ENCODE results near the gene AOPEP. TPM values are rescaled to one million over a fixed set of nuclear protein-coding genes. Genes with fewer than 3 reads are reported as not detected.

Gene AOPEP
- total RNA-seq, 1 experiment from 2014 or later: 39.6 TPM

DNA sequence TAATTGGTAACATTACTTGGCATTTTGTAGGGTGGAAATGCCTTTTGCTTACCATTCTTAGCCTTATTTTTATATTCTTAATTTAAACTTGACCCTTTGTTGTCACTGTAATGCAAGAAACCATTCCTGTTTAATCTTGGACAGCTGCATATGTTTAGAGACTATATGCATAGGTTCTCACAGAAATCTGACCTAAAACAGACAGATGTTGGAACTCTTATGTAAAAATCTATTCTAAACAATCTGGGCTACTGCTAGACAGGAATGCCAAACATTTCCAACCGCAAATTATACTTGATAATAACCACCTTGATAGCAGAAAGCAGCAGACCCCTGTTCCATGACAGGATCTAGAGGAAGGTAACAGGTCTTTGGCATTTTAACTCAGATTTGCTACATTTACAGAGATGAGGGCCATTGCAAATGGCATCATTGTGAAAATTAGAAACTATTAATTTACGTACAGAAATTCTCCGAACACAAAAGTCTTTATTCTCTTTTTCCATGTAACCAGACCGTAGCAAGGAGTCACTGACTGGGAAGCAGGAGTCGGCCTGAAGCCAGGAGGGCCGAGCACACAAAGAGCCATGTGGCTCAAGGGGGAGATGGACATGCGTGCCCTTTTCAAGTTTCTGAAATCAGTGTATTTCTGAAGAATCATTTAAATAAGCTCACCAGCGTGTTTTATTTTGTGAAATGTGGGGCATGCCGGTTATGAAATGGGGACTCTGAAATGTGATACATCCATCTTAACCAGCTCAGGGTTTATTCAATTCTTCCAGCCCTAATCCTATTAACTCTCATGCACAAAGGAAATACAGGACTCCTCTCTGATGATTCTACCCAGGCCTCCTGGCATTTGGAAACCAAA lies 139.3 kb downstream of the AOPEP start:
- Histone ChIP-seq H3K36me3 (no peaks in the 10 kb centered on the region), H3K9me3 (replicated peaks) (no peaks in the 10 kb centered on the region), H3K27ac (peak overlapping the region; percentile 93), H3K4me1 (replicated peaks) (peaks cover 78% of the 10 kb centered on the region), H3K27me3 (replicated peaks) (no peaks in the 10 kb centered on the region), H3K4me3 (no peak overlapping the region)
- peak; percentile 46 to 76 for DNase-seq (ENCODE audit: low read depth in 1 of 2, low spot score in 2 of 2)

DNA sequence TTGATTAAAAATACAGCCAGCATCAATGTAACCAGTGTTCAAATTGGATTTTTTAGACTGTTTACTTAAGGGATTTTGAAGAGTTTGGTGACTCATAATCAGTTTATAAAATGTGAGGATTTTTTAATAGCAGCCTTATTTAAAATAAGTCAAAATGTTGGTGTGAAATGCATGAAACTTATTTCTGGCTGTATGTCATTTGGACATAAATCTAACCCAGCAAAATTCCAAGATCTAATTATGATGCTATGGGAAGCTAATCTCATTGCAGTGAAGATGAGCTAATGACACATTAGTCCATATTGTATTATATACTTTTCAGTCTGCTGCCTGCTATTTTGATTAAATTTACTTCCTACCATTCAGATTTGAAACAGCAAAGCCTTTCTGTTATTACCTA lies 140.3 kb downstream of the AOPEP start:
- H3K27ac ChIP-seq: peak overlapping the region; percentile 93
- no peaks in the 10 kb centered on the region for H3K27me3 ChIP-seq (replicated peaks)

DNA sequence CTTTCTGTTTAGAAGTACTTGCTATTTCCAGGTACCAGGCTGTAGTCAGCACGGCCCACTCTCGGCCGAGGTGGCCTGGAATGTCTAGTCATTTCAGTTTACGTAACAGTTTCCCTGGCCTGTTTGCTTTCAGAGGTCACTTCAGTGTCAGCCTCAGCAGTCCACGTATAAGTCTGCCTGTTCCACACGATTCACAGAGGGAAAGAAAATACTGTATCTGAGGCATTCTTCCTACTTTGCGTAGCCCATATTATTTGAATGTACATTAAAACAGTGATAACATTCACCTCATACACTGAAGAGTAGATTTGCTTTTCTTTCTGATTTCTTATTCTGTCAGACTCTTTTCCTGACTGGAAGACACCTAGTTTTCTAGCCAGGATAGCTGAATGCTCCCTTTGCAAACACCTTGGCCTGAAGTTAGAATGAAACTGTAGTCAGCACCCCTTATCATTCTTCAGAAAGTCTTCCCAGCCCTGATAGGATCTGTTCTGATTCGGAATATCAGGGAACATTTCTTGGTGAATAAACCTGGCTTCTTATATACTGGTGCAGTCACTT lies 140.9 kb downstream of the AOPEP start:
- H3K27ac ChIP-seq: peak overlapping the region; percentile 93
- peak; percentile 65 to 72 for DNase-seq (ENCODE audit: low read depth in 1 of 2, low spot score in 2 of 2)
- peaks cover 72% of the 10 kb centered on the region for H3K4me1 ChIP-seq (replicated peaks)
- no peak overlapping the region for H3K4me3 ChIP-seq
- H3K27me3 ChIP-seq (replicated peaks): no peaks in the 10 kb centered on the region
- no peaks in the 10 kb centered on the region for H3K9me3 ChIP-seq (replicated peaks)
- H3K36me3 ChIP-seq: no peaks in the 10 kb centered on the region

More for the DNA sequence above, 140.3 kb downstream of the AOPEP start:
- no peak for DNase-seq (ENCODE audit: low read depth in 1 of 2, low spot score in 2 of 2)
- no peaks in the 10 kb centered on the region for H3K9me3 ChIP-seq (replicated peaks)
- peaks cover 76% of the 10 kb centered on the region for H3K4me1 ChIP-seq (replicated peaks)
- no peaks in the 10 kb centered on the region for H3K36me3 ChIP-seq
- H3K4me3 ChIP-seq: no peak overlapping the region

- H3K36me3 ChIP-seq: no peaks in the 10 kb centered on the region
- peak; percentile 68 to 86 for DNase-seq (ENCODE audit: low read depth in 1 of 2, low spot score in 2 of 2)
- H3K27me3 ChIP-seq (replicated peaks): no peaks in the 10 kb centered on the region
- H3K4me3 ChIP-seq: no peak overlapping the region
- peak overlapping the region; percentile 93 for H3K27ac ChIP-seq
- no peaks in the 10 kb centered on the region for H3K9me3 ChIP-seq (replicated peaks)
- H3K4me1 ChIP-seq (replicated peaks): peaks cover 77% of the 10 kb centered on the region
Measured at GRCh38 chr9:94867842-94868312, 141.4 kb downstream of the AOPEP start.

DNA sequence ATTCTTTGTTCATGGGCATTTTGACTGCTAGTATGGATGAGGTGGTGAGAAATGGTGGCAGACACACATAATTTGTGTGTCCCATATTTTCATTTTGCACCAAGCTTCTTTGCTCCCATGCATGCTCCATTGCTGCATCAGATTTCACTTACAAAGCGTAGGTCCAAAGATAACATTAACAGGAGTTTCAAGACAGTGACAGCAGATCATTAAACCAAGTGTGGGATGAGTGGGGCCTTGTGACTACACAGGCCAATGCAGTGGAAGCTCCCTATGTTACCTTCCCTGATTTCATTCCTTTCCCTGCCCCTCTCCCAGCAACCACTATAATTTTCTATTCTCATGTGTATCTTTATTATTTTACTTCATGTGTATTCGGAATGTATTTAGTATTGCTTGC lies 142.0 kb downstream of the AOPEP start:
- Histone ChIP-seq H3K36me3 (no peaks in the 10 kb centered on the region), H3K4me3 (no peak overlapping the region), H3K9me3 (replicated peaks) (no peaks in the 10 kb centered on the region), H3K27me3 (replicated peaks) (no peaks in the 10 kb centered on the region), H3K4me1 (replicated peaks) (peaks cover 83% of the 10 kb centered on the region), H3K27ac (peak overlapping the region; percentile 93)
- DNase-seq (ENCODE audit: low read depth in 1 of 2, low spot score in 2 of 2): no peak

DNA sequence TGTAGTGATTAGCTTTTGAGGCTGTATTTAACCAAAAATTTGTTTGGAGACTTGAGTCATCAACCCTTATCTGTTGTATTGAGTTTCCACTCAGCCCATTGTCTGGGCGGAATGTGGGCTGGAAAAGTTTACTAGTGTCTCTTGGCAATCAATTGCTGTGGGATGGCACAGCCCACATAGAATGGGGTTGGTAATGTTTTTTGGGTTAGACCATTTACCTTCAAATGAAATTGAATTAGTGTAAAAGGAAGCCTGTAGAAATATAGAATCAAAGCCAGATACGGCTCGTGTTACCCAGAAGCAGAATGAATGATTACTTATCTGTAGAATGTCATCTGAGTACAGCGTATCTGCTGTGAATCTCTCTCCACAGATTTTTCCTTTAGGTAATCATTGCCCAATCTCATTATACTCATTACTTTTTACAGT lies 142.9 kb downstream of the AOPEP start:
- H3K4me1 ChIP-seq (replicated peaks): peaks cover 85% of the 10 kb centered on the region
- peak in 1 of 2 experiments; percentile 42 for DNase-seq (ENCODE audit: low read depth in 1 of 2, low spot score in 2 of 2)

DNA sequence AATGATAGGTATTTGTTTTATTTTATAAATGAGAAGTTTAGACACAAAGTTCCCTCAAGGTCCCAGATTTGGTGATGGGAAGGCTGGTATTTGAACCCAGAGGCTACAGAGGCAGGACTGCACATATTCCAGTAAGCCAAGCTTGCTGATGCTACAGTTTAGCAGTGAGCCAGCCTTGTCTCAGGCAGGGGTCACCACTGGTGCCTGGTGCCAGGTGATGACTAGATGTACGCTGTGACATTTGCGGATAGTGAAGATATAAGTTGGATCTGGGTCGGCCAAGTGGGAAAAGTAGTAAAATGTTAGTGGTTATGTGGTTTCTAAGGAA lies 143.9 kb downstream of the AOPEP start:
- Histone ChIP-seq H3K27ac (no peak overlapping the region), H3K27me3 (replicated peaks) (no peaks in the 10 kb centered on the region), H3K4me1 (replicated peaks) (peaks cover 81% of the 10 kb centered on the region), H3K4me3 (no peak overlapping the region), H3K9me3 (replicated peaks) (no peaks in the 10 kb centered on the region), H3K36me3 (no peaks in the 10 kb centered on the region)
- no peak for DNase-seq (ENCODE audit: low read depth in 1 of 2, low spot score in 2 of 2)

More for the DNA sequence above, 142.9 kb downstream of the AOPEP start:
- no peaks in the 10 kb centered on the region for H3K27me3 ChIP-seq (replicated peaks)
- H3K4me3 ChIP-seq: no peak overlapping the region
- peak overlapping the region; percentile 15; the same call in 1 of the 2 replicates for H3K27ac ChIP-seq
- no peaks in the 10 kb centered on the region for H3K9me3 ChIP-seq (replicated peaks)
- no peaks in the 10 kb centered on the region for H3K36me3 ChIP-seq

DNA sequence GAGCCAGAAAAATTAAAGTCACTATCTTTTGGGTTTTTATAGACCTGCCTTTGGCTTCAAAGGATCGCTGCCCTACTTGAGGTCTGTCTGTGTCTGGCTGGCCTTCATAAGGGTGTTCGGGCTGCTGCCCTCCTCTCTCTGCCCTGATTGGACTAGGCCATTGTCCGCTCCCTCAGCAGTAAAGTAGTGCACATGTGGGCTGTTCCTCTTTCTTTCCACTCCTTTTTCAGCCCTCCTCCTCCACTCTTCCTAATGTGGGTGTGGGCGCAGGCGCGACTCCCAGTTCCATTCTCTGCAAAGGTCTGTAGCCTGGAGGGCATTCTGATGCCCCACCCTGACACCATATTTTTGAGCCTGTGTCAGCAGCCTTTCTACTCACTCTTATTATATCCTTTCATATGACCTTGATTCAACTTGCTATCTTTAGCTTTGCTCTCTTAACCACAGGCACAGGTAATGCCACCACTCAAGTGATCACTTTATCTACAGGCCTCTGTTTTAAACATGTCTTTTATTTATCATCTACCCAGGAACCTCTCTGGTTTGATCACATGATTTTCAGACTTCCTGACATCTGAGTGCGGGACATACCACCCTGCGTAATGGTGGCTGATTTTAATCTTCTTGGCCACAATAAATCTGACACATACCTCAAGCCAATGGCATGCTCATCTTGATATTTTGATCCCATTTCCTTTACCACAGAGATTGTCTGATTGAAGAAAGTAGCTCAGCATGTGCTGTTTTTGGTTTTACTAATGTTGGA lies 144.5 kb downstream of the AOPEP start:
- peaks cover 75% of the 10 kb centered on the region for H3K4me1 ChIP-seq (replicated peaks)
- H3K27ac ChIP-seq: no peak overlapping the region
- H3K4me3 ChIP-seq: no peak overlapping the region

DNA sequence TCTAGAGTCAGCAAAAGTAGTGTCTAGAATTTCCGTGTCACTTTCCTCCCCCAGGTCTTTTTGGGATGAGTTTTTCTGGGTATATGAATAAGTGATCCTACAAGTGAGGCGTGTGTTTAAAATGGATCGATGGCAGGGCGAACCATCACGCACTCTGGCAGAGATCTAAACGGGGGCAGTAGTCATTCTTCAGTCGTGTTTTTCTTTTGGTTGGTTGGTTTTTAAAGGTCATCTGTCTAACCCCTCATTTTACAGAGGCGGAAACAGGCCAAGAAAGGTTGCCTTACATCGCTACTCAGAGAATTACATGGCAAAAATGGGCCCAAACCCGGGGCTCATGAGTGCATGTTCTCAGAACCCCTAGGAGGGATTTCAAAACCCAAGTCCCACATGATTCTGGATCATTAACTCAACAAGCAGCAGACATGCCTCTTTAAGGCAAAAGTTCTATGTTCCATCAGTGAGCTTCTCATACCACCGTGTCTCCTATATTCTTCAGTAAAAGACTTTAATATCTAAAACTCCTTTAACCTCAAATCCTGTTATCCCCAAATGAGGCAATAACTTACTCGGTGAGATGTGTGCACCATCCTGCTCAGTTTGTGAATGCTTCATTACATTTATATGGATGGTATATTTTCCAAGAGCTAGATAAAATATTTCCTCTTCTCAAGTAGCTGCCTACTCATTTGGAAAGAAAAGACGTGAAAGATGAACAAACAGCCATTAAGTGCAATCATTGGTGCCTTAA lies 145.8 kb downstream of the AOPEP start:
- Histone ChIP-seq H3K36me3 (no peaks in the 10 kb centered on the region), H3K27me3 (replicated peaks) (no peaks in the 10 kb centered on the region), H3K4me3 (no peak overlapping the region), H3K9me3 (replicated peaks) (no peaks in the 10 kb centered on the region), H3K4me1 (replicated peaks) (peaks cover 62% of the 10 kb centered on the region), H3K27ac (peak overlapping the region; percentile 47; the same call in 1 of the 2 replicates)
- DNase-seq (ENCODE audit: low read depth in 1 of 2, low spot score in 2 of 2): no peak

More for the DNA sequence above, 144.5 kb downstream of the AOPEP start:
- H3K9me3 ChIP-seq (replicated peaks): no peaks in the 10 kb centered on the region
- no peak for DNase-seq (ENCODE audit: low read depth in 1 of 2, low spot score in 2 of 2)
- H3K36me3 ChIP-seq: no peaks in the 10 kb centered on the region
- H3K27me3 ChIP-seq (replicated peaks): no peaks in the 10 kb centered on the region

DNA sequence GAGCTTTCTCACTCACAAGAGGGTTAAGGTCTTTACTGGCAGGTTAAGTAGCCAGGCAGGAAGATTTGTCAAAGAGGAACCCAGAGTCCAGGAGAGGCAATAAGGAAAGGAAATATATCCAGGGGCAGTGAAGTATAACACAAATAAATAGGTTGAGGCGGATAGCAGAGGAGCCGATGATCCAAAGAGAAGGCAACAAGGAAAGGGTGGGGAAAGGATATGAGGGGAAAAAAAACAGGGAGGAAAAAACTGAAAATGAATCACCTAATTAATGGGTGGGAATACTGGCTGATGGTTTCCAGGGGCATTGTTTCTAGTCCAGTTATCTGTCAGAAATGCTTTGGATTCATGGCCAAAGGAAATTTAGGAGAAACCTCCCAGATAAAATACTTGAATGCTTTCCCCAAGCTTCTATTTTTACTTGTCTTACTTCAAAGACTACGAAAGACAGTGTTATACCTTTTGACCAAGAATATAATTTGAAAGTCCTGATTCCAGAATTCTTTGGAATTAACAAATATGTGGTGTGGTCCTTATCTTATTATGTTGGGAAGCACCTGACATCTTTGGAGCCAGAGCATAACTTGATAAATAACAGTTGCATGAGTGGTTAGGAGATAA lies 146.5 kb downstream of the AOPEP start:
- Histone ChIP-seq H3K9me3 (replicated peaks) (no peaks in the 10 kb centered on the region), H3K36me3 (no peaks in the 10 kb centered on the region), H3K4me3 (no peak overlapping the region), H3K27me3 (replicated peaks) (no peaks in the 10 kb centered on the region), H3K27ac (peak overlapping the region; percentile 47), H3K4me1 (replicated peaks) (peaks cover 56% of the 10 kb centered on the region)
- peak in 1 of 2 experiments; percentile 35 for DNase-seq (ENCODE audit: low read depth in 1 of 2, low spot score in 2 of 2)

DNA sequence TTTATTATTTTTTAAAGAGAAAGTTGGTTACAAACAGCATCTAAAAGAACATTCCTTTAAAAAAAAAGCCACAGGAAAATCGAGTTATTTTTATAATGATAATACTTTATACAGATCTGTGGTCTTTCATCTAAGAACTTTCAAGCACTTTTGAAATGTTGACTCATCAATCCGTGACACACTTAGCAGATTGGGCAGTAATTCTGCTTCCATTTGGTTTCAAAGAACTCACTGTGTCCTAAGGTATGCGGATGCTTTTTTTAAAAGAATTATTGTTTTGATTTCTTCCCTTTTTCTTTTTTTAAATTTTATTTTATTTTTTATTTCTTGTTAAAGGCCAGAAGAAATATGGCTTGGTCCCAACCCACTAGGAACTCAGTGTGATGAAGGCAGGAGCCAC lies 147.8 kb downstream of the AOPEP start:
- Histone ChIP-seq H3K36me3 (no peaks in the 10 kb centered on the region), H3K27me3 (replicated peaks) (no peaks in the 10 kb centered on the region), H3K9me3 (replicated peaks) (no peaks in the 10 kb centered on the region), H3K4me3 (no peak overlapping the region), H3K27ac (peak overlapping the region; percentile 9; the same call in 1 of the 2 replicates), H3K4me1 (replicated peaks) (peaks cover 52% of the 10 kb centered on the region)
- DNase-seq (ENCODE audit: low read depth in 1 of 2, low spot score in 2 of 2): peak in 1 of 2 experiments; percentile 33

- Histone ChIP-seq H3K9me3 (replicated peaks) (no peaks in the 10 kb centered on the region), H3K4me3 (no peak overlapping the region), H3K27me3 (replicated peaks) (no peaks in the 10 kb centered on the region), H3K36me3 (no peaks in the 10 kb centered on the region), H3K27ac (no peak overlapping the region), H3K4me1 (replicated peaks) (peaks cover 47% of the 10 kb centered on the region)
- no peak for DNase-seq (ENCODE audit: low read depth in 1 of 2, low spot score in 2 of 2)
Measured at GRCh38 chr9:94875300-94876020, 149.0 kb downstream of the AOPEP start.

All from SJSA1 (cell line).